Fibroblast of skin of scalp (primary cell): ENCODE data around the gene C19orf47.
"Not testable (repeated sequence)": the region's sequence is repeated elsewhere in the genome, so short reads cannot be mapped to it uniquely, and the experiment has no call there.

Experiments used
- DNase-seq: peaks from one replicate; pipeline ENCODE4 v3.0.0-alpha.2; 2013

The C19orf47 gene

DNA sequence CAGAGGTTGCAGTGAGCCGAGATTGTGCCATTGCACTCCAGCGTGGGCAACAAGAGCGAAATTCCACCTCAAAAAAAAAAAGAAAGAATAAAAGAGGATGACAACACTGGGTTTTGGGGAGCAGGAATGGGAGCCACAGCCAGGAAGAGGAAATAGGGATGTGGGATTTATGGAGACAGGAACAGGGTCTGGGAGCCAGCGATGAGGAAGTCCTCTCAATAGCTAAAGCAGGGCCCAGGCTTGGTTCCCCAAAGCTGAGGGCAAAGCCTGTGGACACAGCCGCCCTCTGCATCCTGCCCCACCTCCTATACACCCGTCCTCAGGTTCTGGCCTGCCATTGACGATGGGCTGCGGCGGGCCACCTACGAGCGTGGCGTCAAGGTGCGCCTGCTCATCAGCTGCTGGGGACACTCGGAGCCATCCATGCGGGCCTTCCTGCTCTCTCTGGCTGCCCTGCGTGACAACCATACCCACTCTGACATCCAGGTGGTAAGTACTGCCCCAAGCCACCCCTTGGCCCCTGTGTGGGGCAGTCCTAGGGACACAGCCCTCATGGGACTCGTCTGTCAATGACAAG lies 28.2 kb upstream of the C19orf47 start:
- DNase-seq = no peak

DNA sequence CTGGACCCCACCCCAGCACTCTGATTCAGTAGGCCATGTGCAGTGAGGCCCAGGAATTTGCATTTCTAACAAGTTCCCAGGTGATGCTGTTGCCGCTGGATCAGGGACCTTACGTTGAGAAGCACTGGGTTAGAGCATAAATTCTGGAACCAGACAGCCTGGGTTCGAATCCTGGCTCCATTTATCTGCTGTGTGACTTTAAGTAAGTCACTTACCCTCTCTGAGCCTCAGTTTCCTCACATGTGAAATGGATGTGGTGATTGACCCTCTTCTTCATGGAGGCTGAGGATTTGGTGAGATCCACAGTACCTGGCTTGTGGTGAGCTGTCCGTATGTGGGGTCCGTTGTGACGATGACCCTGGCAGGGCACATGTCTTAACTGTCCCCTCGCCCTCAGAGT lies 25.9 kb upstream of the C19orf47 start:
- no peak for DNase-seq

- no peak for DNase-seq
Observed at GRCh38 chr19:40371802-40372122, 23.6 kb upstream of the C19orf47 start.

- DNase-seq = no peak
Observed at GRCh38 chr19:40370997-40371801, 23.0 kb upstream of the C19orf47 start.

DNA sequence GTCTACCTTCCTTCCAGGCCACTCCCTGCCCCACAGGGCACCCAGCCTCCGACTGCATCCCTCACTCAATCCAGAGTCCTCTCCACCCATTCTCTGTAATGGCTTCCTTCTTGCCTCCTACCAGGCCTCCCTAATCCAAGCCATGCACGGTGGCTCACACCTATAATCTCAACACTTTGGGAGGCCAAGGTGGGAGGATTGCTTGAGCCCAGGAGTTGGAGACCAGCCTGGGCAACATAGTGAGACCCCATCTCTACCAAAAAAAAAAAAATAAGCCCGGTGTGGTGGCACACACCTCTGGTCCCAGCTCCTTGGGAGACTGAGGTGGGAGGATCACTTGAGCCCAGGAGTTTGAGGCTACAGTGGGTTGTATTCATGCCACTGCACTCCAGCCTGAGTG lies 22.1 kb upstream of the C19orf47 start:
- not testable (repeated sequence) for DNase-seq

GRCh38 chr19:40369797-40370196 lies 21.6 kb upstream of the C19orf47 start:
- DNase-seq = no peak

DNA sequence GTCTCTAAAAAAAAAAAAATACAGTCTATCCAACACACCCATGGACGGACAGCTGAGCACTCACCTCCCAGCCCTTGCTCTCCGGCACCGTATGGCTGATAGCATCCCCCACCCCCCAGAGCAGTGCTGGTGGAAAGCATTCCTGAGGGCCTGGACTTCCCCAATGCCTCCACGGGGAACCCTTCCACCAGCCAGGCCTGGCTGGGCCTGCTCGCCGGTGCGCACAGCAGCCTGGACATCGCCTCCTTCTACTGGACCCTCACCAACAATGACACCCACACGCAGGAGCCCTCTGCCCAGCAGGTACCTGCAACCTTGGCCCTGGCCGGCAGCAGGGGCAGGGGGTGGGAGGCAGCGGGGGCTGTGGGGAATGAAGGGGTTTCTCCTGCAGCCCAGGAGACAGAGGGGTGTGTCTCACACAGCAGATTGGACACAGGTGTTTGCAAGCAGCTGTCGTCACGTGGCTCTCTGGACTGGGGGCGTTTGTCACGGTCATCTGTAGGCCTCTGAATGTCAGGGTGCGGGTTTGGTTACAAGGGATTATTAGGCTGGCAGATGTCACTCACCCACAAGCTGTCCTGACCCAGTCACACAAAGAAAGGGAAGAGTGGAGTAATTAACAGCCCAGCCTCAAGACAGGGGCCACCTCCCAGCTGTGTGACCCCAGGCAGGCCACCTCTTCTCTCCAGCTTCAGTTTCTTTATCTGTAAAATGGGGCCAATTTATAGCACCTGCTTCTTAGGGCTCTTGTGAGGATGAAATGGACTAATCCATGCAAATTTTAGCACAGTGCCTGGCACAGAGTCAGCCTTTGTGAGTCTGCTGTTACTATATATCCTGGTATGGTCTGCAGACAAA lies 19.6 kb upstream of the C19orf47 start:
- no peak for DNase-seq

DNA sequence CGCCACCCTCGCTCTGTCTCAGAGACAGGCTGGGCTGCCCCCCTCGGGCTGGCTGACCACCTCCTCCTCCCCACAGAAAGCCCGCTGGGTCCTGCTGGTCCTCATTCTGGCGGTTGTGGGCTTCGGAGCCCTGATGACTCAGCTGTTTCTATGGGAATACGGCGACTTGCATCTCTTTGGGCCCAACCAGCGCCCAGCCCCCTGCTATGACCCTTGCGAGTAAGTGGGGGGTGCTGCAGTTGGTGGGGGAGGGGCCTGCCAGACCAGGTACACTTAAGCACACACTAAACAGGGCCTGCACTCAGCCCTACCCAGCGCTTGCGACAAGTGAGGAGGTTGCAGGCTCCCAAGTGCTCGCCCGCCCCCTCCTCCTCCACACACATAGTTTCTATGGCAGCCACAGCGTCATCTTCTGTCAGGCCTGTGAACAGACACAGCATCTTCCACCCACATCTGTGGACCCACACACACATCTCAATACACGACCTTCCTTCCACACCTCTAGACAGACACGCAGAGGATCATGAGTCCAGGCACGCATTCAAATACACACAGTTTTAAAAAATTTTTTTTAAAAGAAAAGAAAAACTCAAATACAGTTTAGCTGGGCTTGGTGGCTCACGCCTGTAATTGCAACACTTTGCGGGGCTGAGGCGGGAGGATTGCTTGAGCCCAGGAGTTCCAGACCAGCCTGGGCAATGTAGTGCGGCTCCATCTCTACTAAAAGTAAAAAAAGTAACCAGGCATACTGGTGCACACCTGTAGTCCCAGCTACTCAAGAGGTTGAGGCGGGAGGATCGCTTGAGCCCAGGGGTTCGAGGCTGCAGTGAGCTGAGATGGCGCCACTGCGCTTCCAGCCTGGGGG lies 18.7 kb upstream of the C19orf47 start:
- DNase-seq = peak; percentile 32

DNA sequence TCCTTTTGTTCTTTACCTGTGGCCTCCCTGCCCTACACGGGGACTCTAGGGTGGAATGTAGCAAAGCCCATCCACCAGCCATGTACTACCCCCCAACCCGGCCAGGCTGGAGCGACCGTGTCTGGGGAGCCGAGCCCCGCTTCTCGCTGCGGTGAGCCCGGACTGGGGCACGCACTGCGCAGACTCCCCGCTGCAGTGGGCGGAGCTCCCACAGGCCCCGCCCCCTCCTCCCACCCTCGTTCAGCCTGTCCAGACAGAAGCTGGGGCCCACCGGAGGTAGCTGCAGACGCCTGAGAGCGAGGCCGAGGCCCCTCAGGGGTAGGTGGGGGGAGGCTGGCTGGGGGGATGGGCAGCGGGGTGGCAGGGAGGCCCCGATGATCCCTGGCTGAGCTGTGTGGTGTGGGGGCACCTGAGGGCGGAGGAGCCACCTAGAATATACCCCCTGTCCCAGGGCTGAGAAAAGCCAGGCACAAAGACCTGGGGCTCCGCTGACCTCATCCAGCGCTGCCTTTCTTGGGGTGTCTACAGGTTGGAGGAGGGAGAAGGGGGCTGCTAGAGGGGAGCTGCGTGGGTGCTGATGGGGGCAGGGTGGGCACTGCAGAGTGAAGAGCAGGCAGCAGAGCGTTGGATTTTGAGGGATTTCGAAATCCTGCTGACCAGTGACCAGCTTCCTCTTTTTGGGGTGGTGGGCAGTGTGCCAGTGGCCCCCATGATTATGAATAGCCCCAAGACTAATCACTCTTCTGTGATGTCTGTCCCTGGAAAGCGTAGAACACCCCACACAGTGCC lies 17.6 kb upstream of the C19orf47 start:
- DNase-seq = peak; percentile 72

GRCh38 chr19:40365010-40365409 lies 16.8 kb upstream of the C19orf47 start:
- no peak for DNase-seq

DNA sequence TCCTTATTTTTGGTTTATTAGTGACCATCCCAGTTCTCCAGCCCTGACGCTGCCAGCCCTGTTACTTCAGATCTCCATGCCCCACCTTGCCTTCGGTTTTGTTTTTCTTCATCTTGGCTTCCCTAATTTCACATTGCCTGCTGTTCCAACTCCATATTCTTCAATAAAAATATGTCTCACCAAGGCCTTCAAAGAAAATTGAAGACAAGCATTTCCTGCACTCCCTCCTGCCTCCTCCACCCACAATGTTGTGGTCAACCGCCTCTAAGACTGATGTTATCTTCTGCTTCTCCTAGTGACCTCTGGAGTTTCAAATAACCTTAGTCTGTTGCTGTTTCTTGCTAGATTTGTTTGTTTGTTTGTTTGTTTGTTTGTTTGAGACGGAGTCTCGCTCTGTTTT lies 14.9 kb upstream of the C19orf47 start:
- DNase-seq = no peak

GRCh38 chr19:40362160-40362559 lies 14.0 kb upstream of the C19orf47 start:
- DNase-seq = no peak

DNA sequence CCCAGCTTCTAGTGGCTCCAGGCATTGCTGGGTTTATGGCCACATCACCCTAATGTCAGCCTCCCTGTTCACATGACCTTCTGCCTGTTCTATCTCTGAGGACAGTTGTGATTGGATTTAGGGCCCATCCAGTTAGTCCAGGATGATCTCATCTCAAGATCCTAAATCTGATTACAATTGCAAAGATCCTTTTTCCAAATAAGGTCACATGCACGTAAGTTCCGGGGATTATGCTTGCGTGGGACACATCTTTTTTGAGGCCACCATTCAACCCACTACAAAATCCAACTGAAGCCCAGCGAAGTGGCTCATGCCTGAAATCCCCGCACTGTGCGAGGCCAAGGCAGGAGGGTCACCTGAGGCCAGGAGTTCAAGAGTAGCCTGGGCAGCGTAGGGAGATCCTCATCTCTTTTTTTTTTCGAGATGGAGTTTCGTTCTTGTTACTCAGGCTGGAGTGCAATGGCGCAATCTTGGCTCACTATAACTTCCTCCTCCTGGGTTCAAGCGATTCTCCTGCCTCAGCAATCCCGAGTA lies 12.6 kb upstream of the C19orf47 start:
- no peak for DNase-seq

DNA sequence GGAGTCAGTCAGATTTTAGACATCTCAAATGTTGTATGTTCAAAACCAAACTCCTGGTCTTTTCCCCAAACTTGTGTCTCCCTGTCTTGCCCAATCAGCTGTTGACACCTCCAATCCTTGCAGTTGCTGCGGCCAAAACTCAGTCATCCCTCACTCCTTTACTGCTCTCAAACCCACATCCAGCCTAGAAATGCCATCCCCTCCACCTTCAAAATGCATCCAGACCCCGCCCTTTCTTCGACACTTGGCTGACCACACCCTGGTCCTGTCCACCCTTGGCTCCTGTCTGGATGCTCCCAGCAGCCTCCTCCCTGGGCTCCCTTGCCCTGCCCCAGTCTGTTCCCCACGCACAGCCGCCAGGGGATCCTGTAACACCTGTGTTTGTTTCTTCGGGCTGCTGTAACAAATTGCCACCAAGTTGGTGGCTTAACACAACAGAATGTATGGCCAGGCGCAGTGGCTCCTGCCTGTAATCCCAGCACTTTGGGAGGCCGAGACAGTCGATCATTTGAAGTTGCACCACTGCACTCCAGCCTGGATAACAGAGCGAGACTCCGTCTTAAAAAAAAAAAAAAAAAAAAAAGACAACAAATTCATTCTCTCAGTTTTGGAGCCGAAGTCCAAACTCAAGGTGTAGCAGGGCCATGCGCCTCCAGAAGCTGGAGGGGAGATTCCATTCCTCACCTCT lies 12.0 kb upstream of the C19orf47 start:
- DNase-seq = no peak

GRCh38 chr19:40358773-40359172 lies 10.6 kb upstream of the C19orf47 start:
- DNase-seq = no peak

GRCh38 chr19:40357640-40358039 lies 9.4 kb upstream of the C19orf47 start:
- DNase-seq = no peak

GRCh38 chr19:40356681-40357595 lies 8.7 kb upstream of the C19orf47 start:
- DNase-seq = peak; percentile 27

DNA sequence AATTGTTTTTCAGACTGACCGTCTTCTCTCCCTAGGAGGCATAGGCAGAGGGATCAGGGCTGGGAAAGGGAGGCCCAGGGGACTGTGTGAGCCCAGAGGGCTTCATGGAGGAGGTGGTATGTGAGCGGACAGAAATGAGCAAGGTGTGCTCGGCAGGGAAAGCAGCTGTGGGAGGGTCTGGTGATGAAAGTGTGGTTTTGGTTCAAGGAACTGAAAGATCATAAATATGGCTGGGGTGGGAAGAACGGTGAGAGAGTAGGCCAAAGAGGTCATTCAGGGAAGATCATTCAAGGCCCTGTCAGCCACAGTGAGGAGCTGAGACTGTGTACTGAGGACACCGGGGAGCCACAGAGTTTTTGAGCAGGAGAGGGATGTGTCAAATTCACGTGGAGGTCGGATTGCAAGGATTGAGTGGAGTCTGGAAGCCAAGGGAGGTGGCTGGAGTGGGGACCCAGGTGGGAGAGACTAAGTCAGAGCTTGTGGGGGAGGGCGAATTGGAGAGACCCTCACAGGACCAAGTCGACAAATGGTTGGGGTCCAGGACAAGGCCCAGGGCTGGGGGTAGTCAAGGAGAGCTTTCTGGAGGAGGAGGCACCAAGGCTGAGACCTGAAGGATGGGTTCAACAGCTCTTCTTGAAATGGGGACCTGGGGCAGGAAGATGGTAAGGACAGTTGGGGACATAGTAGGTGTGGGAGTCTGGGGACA lies 7.9 kb upstream of the C19orf47 start:
- no peak for DNase-seq

DNA sequence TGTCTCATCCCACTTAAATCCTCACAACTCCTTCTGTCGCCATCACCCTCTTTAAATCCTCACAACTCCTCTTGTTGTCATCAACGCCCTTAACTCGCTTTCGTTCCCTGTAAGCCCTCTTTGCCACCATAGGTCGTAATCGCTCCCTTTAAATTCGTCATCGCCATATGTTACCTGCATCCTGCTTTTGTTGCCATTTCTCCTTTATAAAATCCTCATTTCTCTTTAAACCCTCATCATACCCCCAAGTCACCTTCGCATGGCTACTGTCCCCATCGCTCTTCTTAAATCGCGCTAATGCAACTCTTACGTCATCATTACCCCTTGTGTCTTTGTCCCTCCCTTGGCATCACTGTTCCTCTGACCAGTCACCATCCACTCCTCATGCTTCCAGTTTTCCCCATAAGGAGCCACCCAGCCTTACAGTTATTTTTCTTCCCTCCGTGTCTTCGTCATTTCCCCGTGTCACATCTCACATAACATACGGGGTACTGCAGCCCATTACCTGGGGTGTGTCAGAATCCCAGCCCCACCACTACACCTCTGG lies 837 bp upstream of the C19orf47 start:
- DNase-seq = peak; percentile 42
